DOHH2 (cell line): Measurements from ENCODE around the gene TRIM38.

Source experiments
- CTCF ChIP-seq: fragments of 200-600 bp; sonication (generic); IDR thresholded peaks from one replicate; pipeline ENCODE4 v1.5.1; 2014; ENCODE audit warnings: antibody characterized with exemption, mild to moderate bottlenecking, low read depth, low read length; ENCODE audit not compliant: poor library complexity, severe bottlenecking
- EZH2phosphoT487 ChIP-seq: fragments of 200-600 bp; sonication (generic); IDR thresholded peaks from 2 replicates; pipeline ENCODE4 v1.6.1; 2017; ENCODE audit warnings: borderline replicate concordance, mild to moderate bottlenecking, antibody characterized with exemption, low read length, moderate library complexity, mixed read lengths

GRCh38 chr6:25960734-25961133 lies 1.9 kb upstream of the TRIM38 start:
- TF ChIP-seq CTCF (no peak), EZH2phosphoT487 (no peak)
